Endothelial cell (in vitro differentiated cells): ENCODE data around the gene SNAP23. TPM values are rescaled to one million over a fixed set of nuclear protein-coding genes. Genes with fewer than 3 reads are reported as not detected.

ENCODE experiments used
- DNase-seq: peaks from one replicate; pipeline ENCODE4 v3.0.0; 2021; ENCODE audit warnings: low spot score
- H3K27ac Mint-ChIP-seq: one replicate; pipeline ENCODE4 v1.8.0; 2021; ENCODE audit warnings: mixed read lengths, inconsistent platforms; ENCODE audit not compliant: unreplicated experiment
- H3K27me3 Mint-ChIP-seq: one replicate; pipeline ENCODE4 v1.8.0; 2021; ENCODE audit warnings: mild to moderate bottlenecking, moderate library complexity, mixed read lengths, inconsistent platforms; ENCODE audit not compliant: unreplicated experiment
- H3K36me3 Mint-ChIP-seq: one replicate; pipeline ENCODE4 v1.8.0; 2021; ENCODE audit warnings: mild to moderate bottlenecking, low read depth, mixed read lengths, inconsistent platforms; ENCODE audit not compliant: unreplicated experiment
- H3K4me1 Mint-ChIP-seq: one replicate; pipeline ENCODE4 v1.8.0; 2021; ENCODE audit warnings: mild to moderate bottlenecking, mixed read lengths, inconsistent platforms; ENCODE audit not compliant: unreplicated experiment
- H3K4me3 Mint-ChIP-seq: one replicate; pipeline ENCODE4 v1.8.0; 2021; ENCODE audit warnings: mild to moderate bottlenecking, mixed read lengths, inconsistent platforms; ENCODE audit not compliant: unreplicated experiment
- H3K9me3 Mint-ChIP-seq: one replicate; pipeline ENCODE4 v1.8.0; 2021; ENCODE audit warnings: mixed read lengths, inconsistent platforms; ENCODE audit not compliant: unreplicated experiment
- total RNA-seq: library from RNA; stranded (reverse); fragmentation: NEBNext Ultra II Directional; extraction: Animal tissue kit (Norgen Biotek cat#: 25700); gene quantifications from one replicate; pipeline ENCODE4 v1.2.1, GENCODE V29; 2021; ENCODE audit not compliant: unreplicated experiment
- TF ChIP-seq, protein P1 (sequence below): fragments of 200-600 bp; sonication (generic); IDR thresholded peaks from one replicate; pipeline ENCODE4 v1.5.0; 2021; ENCODE audit warnings: antibody characterized with exemption; ENCODE audit not compliant: unreplicated experiment

SNAP23 gene
- total RNA-seq, 1 donor from 2014 or later, result 121 TPM

DNA sequence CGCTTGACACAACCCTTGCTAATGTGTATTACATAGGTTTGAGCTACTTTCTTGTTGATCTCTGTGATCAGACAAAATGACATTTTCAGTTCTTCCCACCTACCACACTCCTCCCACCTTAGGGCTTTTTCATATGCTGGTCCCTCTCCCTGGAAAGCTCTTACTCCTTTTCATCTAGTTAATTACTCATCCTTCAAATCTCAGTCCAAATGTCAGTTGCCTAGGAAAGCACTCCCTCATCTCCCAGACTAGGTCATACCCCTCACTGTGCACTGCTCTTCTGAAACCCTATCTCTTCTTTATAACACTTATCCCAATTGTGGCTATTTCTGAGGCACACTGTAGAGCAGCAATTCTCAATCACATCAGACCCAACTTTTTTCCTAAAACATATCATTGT is 11.8 kb upstream of the SNAP23 start:
- peaks cover 2% of the 10 kb centered on the region for H3K27me3 Mint-ChIP-seq
- no peak overlapping the region for H3K27ac Mint-ChIP-seq
- H3K9me3 Mint-ChIP-seq, result no peaks in the 10 kb centered on the region
- peaks cover 5% of the 10 kb centered on the region for H3K4me1 Mint-ChIP-seq
- TF ChIP-seq, protein P1, sequence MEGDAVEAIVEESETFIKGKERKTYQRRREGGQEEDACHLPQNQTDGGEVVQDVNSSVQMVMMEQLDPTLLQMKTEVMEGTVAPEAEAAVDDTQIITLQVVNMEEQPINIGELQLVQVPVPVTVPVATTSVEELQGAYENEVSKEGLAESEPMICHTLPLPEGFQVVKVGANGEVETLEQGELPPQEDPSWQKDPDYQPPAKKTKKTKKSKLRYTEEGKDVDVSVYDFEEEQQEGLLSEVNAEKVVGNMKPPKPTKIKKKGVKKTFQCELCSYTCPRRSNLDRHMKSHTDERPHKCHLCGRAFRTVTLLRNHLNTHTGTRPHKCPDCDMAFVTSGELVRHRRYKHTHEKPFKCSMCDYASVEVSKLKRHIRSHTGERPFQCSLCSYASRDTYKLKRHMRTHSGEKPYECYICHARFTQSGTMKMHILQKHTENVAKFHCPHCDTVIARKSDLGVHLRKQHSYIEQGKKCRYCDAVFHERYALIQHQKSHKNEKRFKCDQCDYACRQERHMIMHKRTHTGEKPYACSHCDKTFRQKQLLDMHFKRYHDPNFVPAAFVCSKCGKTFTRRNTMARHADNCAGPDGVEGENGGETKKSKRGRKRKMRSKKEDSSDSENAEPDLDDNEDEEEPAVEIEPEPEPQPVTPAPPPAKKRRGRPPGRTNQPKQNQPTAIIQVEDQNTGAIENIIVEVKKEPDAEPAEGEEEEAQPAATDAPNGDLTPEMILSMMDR, result no peak
- H3K4me3 Mint-ChIP-seq, result no peak overlapping the region
- H3K36me3 Mint-ChIP-seq, result peaks cover 6% of the 10 kb centered on the region
- no peak for DNase-seq

GRCh38 chr15:42490291-42490670 is 5.2 kb upstream of the SNAP23 start:
- Mint-ChIP-seq H3K4me3 (peak overlapping the region; percentile 99), H3K4me1 (peaks cover 38% of the 10 kb centered on the region), H3K27me3 (peaks cover 4% of the 10 kb centered on the region), H3K9me3 (no peaks in the 10 kb centered on the region), H3K27ac (peak overlapping the region; percentile 100), H3K36me3 (no peaks in the 10 kb centered on the region)
- no peak for DNase-seq
- TF ChIP-seq, protein P1, result no peak

GRCh38 chr15:42490671-42491538 is 4.5 kb upstream of the SNAP23 start, which contains the start of gene ZNF106:
Gene ZNF106 (minus strand): TSS chr15:42491141. CDS start chr15:42472289, 18,852 bp downstream.
- H3K27ac Mint-ChIP-seq, result peak within 1 kb of the TSS; percentile 100
- peaks cover 44% of the 10 kb centered on the region for H3K4me1 Mint-ChIP-seq
- peak within 1 kb of the TSS; percentile 99 for H3K4me3 Mint-ChIP-seq
- TF ChIP-seq, protein P1, result no peak
- peak; percentile 92 for DNase-seq
- H3K36me3 Mint-ChIP-seq, result peaks cover 1% of the 10 kb centered on the region
- H3K27me3 Mint-ChIP-seq, result peaks cover 5% of the 10 kb centered on the region
- no peaks in the 10 kb centered on the region for H3K9me3 Mint-ChIP-seq

- peak overlapping the region; percentile 99 for H3K4me3 Mint-ChIP-seq
- peak overlapping the region; percentile 100 for H3K27ac Mint-ChIP-seq
- TF ChIP-seq, protein P1, result no peak
- H3K4me1 Mint-ChIP-seq, result peaks cover 50% of the 10 kb centered on the region
- DNase-seq, result no peak
- peaks cover 9% of the 10 kb centered on the region for H3K27me3 Mint-ChIP-seq
- H3K36me3 Mint-ChIP-seq, result peaks cover 4% of the 10 kb centered on the region
- H3K9me3 Mint-ChIP-seq, result no peaks in the 10 kb centered on the region
Measured at GRCh38 chr15:42491539-42492225, 3.8 kb upstream of the SNAP23 start.

DNA sequence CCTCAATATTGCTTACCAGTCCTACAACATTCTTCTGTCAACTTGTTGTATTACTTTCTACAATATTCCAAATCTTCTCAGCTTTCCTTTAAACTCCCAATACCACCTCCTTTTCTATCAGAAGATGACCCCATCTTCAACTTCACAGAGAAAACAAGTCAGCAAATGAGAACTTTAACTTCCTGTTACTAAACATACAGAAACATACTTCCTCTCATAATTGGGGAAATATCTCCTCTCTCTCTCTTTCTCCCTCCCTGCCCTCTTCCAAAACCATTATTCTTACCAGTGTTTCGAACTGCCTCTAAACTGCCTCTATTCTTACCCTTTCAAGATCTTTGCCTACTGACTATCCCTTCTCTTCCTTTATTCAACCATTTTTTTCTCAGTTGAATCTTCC is 1.8 kb upstream of the SNAP23 start:
- H3K9me3 Mint-ChIP-seq, result no peaks in the 10 kb centered on the region
- peaks cover 10% of the 10 kb centered on the region for H3K27me3 Mint-ChIP-seq
- peaks cover 8% of the 10 kb centered on the region for H3K36me3 Mint-ChIP-seq
- TF ChIP-seq, protein P1, result no peak
- no peak for DNase-seq
- no peak overlapping the region for H3K4me3 Mint-ChIP-seq
- H3K27ac Mint-ChIP-seq, result peak overlapping the region; percentile 58
- peaks cover 58% of the 10 kb centered on the region for H3K4me1 Mint-ChIP-seq
